Measurements from ENCODE around the gene NOP56.
"Not testable (repeated sequence)": the region's sequence is repeated elsewhere in the genome, so short reads cannot be mapped to it uniquely, and the experiment has no call there.

NOP56 gene

DNA sequence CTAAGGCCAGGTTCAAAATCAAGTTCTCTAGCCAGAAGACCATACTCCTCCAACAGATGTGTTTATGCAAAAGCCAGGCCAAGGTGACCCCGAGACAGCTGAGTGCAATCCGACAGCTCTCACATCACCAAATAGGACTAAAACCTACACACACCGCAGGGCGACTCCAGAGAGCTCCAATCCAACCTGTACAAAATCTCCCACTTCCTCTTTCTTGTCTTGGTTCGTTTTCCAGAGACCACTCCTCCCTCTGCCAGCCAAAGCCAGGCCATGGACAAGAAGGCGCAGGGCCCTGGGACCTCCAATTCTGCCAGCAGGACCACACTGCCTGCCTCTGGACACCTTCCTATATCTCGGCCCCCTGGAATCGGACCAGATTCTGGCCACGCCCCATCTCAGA is 11.5 kb upstream of the NOP56 start:
- in situ Hi-C loops (cut with HindIII; ENCODE audit: low sequenced_read_pairs) = no loop called here

DNA sequence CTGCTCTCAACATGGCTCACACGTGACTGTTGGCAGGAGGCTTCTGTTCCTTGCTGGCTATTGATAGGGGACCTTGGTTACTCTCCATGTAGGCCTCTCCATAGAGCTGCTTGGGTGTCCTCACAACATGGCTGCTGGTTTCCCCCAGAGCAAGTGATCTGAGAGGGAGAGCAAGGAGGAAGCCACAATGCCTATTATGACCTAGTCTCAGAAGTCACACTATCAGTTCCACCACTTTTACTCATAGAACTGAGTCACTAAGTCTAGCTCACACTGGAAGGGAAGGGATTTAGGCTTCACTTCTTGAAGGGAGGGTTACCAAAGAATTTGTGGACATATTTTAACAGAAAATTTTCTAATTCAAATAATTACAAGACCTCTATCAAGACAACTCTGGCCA is 8.7 kb upstream of the NOP56 start:
- in situ Hi-C loops (cut with HindIII; ENCODE audit: low sequenced_read_pairs) = no loop called here

DNA sequence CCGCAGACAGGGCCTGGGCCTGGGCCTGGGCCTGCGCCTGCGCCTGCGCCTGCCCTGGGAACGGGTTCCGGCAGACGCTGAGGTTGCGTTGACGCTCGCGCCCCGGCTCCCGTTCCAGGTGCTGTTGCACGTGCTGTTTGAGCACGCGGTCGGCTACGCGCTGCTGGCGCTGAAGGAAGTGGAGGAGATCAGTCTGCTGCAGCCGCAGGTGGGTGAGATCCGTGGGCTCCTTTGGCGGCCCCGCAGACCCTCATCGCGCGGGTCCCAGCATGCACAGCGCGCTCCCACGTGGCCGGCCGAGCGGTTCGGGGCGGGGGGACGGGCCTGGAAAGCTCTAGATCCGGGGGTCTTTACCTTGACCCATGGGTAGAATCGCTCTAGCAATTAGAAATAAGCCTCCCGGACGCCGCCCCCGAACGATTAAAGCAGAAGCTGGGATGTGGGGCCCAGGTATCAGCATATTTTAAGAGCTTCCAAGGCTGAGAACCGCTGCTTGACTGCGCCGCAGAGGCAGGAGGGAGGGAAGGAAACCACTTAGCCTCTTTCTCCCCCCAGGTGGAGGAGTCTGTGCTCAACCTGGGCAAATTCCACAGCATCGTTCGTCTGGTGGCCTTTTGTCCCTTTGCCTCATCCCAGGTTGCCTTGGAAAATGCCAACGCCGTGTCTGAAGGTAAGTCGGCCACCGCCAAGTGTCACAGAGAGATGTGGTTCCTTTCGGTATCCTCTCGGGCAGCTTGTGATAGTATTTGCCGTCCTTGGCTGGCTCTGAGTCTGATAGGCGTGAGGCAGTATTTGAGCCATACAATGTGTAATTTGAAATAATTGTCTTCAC is 508 bp downstream of the NOP56 start:
- in situ Hi-C loops (cut with HindIII; ENCODE audit: low sequenced_read_pairs) = no loop called here

DNA sequence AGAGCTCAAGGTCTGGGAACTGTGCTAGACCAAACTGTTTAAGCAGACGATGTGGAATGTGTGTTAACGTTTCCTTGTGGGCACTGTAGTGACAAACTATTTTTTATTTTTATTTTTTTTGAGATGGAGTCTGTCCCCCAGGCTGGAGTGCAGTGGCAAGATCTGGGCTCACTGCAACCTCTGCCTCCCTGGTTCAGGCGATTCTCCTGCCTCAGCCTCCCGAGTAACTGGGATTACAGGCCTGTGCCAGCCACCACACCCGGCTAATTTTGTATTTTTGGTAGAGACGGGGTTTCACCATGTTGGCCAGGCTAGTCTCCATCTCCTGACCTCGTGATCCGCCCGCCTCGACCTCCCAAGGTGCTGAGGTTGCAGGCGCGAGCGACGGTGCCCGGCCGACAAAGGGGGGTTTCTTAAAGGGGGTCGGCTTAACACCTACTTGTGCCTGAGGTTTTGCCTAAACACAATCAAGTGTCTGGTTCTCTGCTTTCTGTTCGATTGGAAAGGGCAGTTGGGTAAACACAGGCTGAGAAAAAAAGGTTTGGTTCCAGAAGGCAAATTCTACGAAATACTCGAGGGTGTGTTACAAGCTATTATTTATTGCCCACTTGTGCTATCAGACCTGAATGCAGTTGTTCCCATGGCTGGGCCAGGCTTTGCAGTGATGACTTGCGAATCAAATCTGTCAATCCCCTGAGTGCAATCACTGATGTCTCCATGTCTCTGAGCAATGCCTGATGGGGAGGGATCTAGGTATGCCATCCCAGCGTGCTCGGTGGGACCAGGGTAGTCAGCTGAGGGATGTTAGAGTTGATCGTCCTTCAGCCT is 1.3 kb downstream of the NOP56 start:
- in situ Hi-C loops (cut with HindIII; ENCODE audit: low sequenced_read_pairs) = no loop called here

DNA sequence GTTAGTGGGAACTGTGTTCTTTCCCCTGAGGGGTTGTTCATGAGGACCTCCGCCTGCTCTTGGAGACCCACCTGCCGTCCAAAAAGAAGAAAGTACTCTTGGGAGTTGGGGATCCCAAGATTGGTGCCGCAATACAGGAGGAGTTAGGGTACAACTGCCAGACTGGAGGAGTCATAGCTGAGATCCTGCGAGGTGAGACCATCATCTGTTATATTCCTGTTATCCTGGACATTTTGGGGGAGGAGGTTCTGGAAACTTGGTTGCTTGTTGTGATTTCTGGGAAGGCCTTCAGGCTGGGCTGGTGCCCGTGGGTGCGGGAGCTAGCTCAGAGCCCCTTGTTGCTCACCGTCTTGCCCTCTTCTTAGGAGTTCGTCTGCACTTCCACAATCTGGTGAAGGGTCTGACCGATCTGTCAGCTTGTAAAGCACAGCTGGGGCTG is 2.0 kb downstream of the NOP56 start:
- in situ Hi-C loops (cut with HindIII; ENCODE audit: low sequenced_read_pairs) = no loop called here

DNA sequence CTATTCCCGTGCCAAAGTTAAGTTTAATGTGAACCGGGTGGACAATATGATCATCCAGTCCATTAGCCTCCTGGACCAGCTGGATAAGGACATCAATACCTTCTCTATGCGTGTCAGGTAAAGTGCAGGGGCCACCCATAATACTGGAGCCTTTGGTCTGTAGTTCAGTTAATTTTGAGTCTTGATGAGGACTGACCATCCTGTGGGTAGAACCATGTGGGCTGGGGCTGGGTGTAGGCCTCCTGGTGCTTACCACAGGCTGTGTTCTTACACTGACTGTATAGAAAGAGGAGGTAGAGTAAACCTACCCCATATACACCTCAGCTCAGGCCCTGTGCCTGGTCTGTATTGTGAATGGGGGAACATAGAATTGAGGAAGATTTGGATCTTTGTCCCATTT is 2.4 kb downstream of the NOP56 start:
- in situ Hi-C loops (cut with HindIII; ENCODE audit: low sequenced_read_pairs) = no loop called here

DNA sequence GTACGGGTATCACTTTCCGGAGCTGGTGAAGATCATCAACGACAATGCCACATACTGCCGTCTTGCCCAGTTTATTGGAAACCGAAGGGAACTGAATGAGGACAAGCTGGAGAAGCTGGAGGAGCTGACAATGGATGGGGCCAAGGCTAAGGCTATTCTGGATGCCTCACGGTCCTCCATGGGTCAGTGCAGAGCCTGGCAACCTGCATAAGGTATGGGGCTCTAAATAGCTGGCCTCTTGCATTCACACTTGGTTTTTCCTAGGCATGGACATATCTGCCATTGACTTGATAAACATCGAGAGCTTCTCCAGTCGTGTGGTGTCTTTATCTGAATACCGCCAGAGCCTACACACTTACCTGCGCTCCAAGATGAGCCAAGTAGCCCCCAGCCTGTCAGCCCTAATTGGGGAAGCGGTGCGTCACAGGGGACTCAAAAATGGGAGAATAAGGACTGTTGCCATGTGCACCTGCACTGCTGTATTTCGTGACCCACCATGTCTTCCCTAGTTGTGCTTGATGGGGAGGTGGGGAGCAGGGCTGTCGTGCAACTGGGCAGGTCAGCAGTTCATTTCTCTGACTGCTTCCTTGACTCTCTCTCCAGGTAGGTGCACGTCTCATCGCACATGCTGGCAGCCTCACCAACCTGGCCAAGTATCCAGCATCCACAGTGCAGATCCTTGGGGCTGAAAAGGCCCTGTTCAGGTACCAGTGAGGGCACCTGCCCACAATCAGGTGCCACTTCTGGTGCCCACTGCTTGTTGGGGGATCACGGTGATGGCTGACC is 3.1 kb downstream of the NOP56 start:
- in situ Hi-C loops (cut with HindIII; ENCODE audit: low sequenced_read_pairs) = no loop called here

DNA sequence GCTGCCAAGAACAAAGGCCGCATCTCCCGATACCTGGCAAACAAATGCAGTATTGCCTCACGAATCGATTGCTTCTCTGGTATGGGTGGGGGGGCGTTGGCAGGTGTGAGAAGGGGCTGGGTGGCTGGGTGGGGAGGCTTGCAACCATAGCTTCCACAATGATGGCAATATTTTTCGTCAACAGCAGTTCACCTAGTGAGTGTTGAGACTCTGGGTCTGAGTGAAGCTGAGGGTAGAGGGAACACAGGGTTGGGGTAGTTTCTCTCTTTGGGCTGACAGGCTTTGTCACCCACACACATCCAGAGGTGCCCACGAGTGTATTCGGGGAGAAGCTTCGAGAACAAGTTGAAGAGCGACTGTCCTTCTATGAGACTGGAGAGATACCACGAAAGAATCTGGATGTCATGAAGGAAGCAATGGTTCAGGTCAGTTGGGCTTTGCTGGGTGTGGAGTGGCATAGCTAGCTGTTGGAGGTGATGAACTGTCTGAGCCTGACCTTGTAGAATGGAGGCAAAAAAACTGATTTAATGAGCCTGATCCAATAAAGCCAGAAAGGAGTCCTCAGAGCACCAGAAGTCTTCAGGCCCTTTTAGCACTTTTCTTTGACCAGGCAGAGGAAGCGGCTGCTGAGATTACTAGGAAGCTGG is 4.2 kb downstream of the NOP56 start:
- in situ Hi-C loops (cut with HindIII; ENCODE audit: low sequenced_read_pairs) = no loop called here

DNA sequence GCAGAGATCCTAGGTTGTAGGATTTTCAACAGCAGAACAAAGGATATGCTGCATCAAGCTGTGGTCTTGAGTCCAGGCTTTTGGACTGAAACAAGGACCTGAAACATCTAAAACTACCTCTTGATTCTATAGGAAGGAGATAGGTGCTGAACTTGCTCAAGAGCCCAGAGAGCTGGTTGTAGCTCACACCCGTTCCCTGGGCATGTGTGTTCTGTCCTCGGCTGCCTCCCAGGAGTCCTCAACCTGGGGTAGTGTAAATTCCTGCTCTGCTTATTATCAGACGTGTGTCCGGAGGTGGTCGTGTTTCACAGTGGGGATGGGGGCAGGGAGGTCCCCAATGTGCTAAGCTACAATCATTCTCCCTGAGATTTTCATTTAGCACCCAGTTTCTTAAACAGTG is 4.8 kb downstream of the NOP56 start:
- in situ Hi-C loops (cut with HindIII; ENCODE audit: low sequenced_read_pairs) = no loop called here

DNA sequence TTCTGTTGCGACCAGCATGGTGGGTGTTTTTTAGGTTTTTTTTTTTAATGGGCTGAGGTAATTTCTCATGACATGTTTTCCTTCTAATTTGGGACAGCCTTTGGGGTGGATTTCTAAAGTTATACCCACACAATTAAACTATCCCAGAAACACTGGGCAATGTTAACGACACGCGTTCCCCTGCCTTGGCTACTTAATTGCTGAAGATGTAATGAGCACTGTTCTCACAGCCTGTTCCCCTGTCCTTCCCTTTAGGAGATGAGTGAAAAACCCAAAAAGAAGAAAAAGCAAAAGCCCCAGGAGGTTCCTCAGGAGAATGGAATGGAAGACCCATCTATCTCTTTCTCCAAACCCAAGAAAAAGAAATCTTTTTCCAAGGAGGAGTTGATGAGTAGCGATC is 5.2 kb downstream of the NOP56 start:
- in situ Hi-C loops (cut with HindIII; ENCODE audit: low sequenced_read_pairs) = no loop called here

DNA sequence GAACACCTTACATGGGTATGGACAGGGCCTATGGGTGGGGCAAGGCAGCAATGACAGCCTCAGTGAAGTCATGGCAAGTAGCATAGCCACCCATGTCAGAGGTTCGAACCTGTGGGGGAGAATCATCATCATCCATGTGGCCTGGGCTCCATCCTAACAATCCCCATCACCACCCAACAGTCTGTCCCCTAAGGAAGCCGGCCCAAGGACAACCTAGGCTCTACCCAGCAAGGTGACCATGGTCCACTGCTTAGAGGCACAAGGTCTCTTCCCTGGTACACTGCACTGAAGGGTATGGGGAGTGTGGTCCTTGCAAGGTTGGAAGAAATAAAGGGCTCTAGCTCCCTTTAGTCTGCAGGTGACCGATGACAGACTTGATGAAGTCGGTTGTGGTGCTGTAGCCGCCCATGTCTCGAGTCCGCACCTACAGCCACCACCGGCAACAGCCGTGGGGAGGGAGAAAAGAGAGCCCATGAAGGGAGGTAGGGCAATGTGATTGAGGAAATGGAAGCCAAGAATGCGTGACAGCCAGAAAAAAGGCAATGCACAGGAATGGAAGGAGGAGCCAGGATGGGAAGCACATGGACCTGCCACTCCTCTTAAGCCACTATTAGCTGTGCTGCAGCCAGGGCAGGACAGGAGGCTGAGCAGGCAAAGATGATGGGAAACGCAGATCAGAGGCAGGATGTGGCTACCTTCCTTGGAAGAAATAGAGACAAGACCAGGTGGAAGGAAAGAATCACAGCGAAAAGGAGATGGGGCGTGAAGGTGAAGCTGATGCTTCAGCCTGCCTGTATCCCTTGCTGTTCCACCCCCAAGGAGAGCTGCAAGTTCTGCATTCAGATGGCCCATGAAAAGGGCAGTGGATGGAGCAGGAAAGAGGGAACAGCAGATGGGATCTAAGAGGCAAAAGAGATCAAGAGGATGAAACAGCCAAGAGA is 6.3 kb downstream of the NOP56 start:
- in situ Hi-C loops (cut with HindIII; ENCODE audit: low sequenced_read_pairs) = no loop called here

DNA sequence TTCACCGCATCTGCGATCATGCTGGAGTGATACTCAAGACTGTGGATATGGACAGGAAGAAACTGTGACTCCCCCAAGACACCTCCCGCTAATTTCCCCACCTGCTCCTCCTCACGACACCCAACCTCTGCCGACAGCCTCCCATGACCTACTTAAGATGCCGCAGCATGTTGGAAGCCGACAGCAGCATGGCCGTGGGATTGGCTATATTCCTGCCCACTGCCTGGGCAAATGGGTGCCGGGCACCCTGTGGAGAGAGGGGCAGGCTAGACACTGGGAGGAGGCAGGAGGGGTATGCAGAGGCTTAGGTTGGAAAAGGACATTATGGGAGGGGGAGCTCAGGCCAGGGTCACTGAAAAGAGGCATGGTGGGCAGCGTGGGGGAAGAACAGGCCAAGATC is 7.1 kb downstream of the NOP56 start:
- in situ Hi-C loops (cut with HindIII; ENCODE audit: low sequenced_read_pairs) = no loop called here

DNA sequence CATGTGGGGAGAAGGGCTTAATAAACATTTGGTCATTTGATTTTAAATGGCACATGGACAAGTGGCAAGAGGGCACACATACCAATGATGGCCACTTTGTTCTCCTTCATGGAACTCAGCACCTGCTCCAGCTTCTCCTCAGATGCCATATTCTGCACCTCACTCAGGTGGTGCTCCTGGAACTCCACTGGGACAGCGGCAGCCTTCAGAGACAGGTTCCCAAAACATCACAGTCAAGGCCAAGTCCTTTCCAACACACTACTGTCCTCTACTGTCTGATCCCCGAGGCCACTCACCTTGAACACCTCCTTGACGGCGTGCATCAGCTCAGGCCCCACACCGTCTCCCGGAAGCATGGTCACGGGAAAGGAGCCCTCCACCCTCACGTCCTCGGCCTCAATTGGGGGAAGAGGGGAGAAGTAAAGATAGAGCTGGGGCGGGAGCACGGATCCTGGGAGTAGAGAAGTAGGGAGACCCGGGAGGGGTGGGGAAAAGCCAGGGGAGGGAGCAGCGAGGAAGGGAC is 11.0 kb downstream of the NOP56 start:
- in situ Hi-C loops (cut with HindIII; ENCODE audit: low sequenced_read_pairs) = no loop called here

DNA sequence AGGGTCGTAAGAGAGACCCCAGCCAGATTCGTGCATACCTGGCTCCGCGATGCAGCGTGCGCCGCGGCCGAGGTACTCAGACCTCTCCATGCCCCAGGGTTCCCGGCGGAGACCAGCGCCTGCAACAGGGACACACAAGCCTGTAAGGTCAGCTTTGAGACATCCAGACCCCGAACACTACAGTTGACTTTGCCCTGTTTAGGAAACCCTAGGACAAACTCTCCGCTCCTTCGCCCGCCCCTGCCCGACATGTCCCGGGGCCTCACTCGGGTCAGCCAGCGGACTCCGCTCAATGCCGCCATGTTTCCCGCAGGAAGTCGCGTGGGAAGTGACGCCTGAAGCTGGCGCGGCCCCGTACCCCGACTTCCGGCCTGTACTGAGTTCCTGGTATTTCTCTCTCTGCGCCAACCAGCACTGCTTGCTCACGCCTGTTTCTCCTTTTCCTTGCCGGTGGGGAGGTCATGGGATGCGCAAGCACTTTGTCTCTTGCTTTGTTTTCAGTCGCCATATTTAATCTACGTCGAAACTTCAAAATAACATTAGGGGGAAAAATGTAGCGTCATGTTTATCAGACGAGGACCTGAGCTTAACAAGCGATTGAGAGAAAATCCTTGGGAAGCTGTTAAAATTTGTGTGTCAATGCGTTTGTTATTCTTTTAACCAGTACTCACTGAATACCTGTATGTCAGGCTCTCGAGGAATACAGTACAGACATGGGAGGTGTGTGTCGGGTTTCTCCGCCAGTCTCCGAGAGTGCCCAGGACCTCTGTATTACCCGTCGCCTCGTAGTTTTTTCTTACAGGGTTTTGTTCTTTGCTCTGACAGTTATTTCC is 11.7 kb downstream of the NOP56 start, which contains the start of gene IDH3B:
Gene IDH3B (minus strand): TSS at position 330 of the 833 bp plus-strand sequence. CDS start 28 bp downstream, at position 302.
- in situ Hi-C loops (cut with HindIII; ENCODE audit: low sequenced_read_pairs) = no loop called here

DNA sequence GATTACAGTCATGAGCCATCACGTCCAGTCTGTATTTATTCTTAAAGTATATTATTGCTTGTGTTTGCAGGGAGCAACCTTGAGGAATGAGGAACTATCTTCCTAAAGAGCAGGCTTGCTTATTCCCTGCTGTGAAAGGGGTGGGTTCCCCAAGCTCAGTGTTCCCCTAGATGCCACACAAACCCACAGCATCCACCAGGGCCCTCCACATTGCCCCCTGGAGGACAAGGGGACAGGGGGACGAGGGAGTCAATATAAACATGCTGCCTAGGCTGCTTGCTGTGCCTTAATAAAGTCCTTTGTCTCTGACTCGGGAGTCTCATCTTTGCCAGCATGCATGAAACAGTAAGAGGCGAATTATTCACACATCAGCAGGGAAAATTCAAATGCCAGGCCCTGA is 19.5 kb downstream of the NOP56 start:
- in situ Hi-C loops (cut with HindIII; ENCODE audit: low sequenced_read_pairs) = no loop called here

DNA sequence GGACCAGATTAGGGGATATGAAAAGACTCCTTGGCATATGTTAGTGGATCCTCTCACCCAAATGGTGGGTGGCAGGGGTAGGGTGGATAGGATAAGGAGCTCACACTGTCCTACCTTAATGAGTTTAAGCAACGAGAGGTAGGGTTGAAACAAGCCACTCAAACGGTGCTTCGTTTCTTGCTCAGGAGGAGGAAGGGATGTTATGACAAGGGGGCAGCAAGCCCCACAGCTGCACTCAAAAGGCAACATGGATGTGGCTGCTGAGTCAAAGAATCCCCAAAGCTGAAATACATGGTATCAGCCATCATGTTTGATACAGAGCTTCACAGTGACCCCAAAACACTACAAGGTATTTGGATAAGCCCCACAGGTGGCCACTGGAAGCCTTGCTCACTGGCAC is 20.0 kb downstream of the NOP56 start:
- in situ Hi-C loops (cut with HindIII; ENCODE audit: low sequenced_read_pairs) = no loop called here

DNA sequence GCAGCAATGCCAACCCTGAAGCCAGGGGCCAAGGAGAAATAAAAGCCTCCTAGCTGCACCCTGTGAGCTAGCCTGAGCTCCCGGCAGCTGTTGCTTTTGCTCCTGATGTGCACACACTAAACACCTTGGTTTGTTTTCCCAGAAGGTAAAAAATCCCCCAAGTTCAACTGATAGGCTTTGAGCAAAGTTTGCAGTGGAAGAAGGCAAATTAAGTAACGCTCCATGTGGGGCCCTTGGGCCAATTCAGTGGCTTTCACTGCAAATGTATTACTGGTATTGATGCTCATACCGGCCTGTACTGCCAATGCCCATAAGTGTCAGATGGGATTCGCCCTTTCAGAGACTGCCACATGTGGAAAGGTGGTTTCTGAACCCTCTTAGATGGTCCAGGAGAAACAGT is 21.0 kb downstream of the NOP56 start:
- in situ Hi-C loops (cut with HindIII; ENCODE audit: low sequenced_read_pairs) = no loop called here

DNA sequence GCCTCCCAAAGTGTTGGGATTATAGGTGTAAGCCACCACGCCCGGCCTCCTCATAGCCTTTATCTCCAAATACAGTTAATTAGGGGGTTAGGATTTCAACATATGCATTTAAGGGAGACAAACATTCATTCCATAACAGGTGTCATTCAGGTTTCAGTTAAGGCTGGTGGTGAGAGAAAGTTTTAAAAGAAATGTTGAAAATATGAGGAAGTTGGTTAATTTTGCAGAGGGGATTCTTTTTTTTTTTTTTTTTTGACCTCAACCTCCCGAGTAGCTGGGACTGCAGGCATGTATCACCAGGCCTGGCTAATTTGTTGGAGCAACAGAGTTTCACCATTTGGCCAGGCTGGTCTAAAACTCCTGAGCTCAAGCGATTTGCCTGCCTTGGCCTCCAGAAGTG is 27.6 kb downstream of the NOP56 start:
- in situ Hi-C loops (cut with HindIII; ENCODE audit: low sequenced_read_pairs) = no loop called here

DNA sequence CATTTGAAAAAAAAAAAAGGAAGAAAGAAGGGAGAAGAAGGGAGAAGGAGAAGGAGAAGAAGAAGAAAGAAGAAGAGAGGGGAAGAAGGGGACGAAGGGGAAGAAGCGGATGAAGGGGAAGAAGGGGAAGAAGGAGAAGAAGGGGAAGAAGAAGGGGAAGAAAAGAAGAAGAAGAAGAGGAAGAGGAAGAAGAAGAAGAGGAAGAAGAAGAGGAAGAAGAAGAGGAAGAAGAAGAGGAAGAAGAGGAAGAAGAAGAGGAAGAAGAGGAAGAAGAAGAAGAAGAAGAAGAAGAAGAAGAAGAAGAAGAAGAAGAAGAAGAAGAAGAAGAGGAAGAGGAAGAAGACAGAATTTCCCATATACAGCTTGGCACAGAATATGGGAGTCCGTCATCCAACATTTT is 29.6 kb downstream of the NOP56 start:
- in situ Hi-C loops (cut with HindIII; ENCODE audit: low sequenced_read_pairs) = not testable (repeated sequence)
